ENCODE data around the gene CSNK2A1. TPM values are rescaled to one million over a fixed set of nuclear protein-coding genes. Genes with fewer than 3 reads are reported as not detected.
"Not testable (repeated sequence)": the region's sequence is repeated elsewhere in the genome, so short reads cannot be mapped to it uniquely, and the experiment has no call there.

Gene CSNK2A1
- total RNA-seq, 2 donors from 2014 or later = 168 to 184 TPM

DNA sequence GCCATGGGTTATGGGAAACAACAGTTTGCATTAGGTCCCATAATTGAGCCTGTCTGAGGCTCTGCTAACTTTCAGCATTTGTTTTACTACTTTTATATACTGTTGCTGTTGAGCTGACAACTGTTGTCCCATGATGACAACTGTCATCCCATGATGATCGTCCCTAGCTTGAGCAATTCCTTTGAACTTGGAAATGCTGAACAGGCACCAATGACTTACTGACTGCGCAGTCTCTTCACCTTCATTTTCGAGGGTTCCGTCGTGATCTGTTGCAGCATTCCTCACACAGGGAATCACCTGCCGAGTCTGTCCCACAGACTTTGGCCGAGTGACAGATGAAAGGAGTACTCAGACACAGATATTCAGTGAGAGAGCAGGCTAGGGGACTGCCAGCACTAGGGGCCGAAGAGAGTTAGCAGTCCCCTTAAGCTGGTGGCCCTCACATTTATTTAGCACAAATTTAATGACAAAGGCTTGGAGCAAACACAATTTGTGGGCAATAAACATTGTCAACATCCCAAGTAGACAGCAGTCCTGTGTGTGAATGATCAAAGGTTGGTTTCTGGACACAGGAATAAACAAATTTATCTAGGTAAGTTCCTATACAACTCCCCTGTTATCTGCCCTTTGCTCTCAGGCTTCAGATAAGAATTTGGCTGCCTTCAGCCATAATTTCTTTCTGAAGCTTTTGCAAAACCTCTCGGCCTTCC lies 71.3 kb downstream of the CSNK2A1 start:
- Mint-ChIP-seq H3K27ac (no peak overlapping the region), H3K9me3 (peaks cover 2 to 5% of the 10 kb centered on the region in 2 donors), H3K27me3 (ENCODE audit: low read depth) (no peaks in the 10 kb centered on the region), H3K4me1 (ENCODE audit: low read depth) (no peaks in the 10 kb centered on the region), H3K4me3 (no peak overlapping the region), H3K36me3 (ENCODE audit: insufficient read depth in 2 of 2) (peaks cover 2 to 9% of the 10 kb centered on the region in 2 donors)
- DNase-seq (no peak), ATAC-seq (replicated peaks in 1 of 2) (no peak)

- Mint-ChIP-seq H3K4me1 (ENCODE audit: low read depth) (no peaks in the 10 kb centered on the region), H3K9me3 (peaks cover 3 to 6% of the 10 kb centered on the region in 2 donors), H3K4me3 (no peak overlapping the region), H3K27ac (no peak overlapping the region), H3K27me3 (ENCODE audit: low read depth) (no peaks in the 10 kb centered on the region), H3K36me3 (ENCODE audit: insufficient read depth in 2 of 2) (peaks cover 2 to 10% of the 10 kb centered on the region in 2 donors)
- ATAC-seq (replicated peaks in 1 of 2) (no peak), DNase-seq (no peak)
Observed at GRCh38 chr20:469746-470490, 73.7 kb downstream of the CSNK2A1 start.

GRCh38 chr20:467755-468154 lies 75.8 kb downstream of the CSNK2A1 start:
- Mint-ChIP-seq H3K27me3 (ENCODE audit: low read depth) (no peaks in the 10 kb centered on the region), H3K4me3 (no peak overlapping the region), H3K9me3 (peaks cover 3 to 6% of the 10 kb centered on the region in 2 donors), H3K27ac (no peak overlapping the region), H3K36me3 (ENCODE audit: insufficient read depth in 2 of 2) (peaks cover 2 to 3% of the 10 kb centered on the region in 2 donors), H3K4me1 (ENCODE audit: low read depth) (peaks cover 6% of the 10 kb centered on the region)
- ATAC-seq (replicated peaks in 1 of 2) (no peak), DNase-seq (no peak)

GRCh38 chr20:462199-462991 lies 81.2 kb downstream of the CSNK2A1 start, which contains the start of gene TBC1D20:
Gene TBC1D20 (minus strand): TSS chr20:462533. CDS start chr20:462405, 128 bp downstream.
- H3K27ac Mint-ChIP-seq = peak within 1 kb of the TSS; percentile 98
- H3K4me1 Mint-ChIP-seq (ENCODE audit: low read depth) = peaks cover 49% of the 10 kb centered on the region
- DNase-seq = peak; percentile 89 to 90
- ATAC-seq (replicated peaks in 1 of 2) = peak; percentile 98
- peaks cover 4 to 7% of the 10 kb centered on the region in 2 donors for H3K36me3 Mint-ChIP-seq (ENCODE audit: insufficient read depth in 2 of 2)
- H3K9me3 Mint-ChIP-seq = peaks cover 2% of the 10 kb centered on the region in 2 donors
- peak within 1 kb of the TSS; percentile 95 to 96 for H3K4me3 Mint-ChIP-seq
- no peaks in the 10 kb centered on the region for H3K27me3 Mint-ChIP-seq (ENCODE audit: low read depth)

DNA sequence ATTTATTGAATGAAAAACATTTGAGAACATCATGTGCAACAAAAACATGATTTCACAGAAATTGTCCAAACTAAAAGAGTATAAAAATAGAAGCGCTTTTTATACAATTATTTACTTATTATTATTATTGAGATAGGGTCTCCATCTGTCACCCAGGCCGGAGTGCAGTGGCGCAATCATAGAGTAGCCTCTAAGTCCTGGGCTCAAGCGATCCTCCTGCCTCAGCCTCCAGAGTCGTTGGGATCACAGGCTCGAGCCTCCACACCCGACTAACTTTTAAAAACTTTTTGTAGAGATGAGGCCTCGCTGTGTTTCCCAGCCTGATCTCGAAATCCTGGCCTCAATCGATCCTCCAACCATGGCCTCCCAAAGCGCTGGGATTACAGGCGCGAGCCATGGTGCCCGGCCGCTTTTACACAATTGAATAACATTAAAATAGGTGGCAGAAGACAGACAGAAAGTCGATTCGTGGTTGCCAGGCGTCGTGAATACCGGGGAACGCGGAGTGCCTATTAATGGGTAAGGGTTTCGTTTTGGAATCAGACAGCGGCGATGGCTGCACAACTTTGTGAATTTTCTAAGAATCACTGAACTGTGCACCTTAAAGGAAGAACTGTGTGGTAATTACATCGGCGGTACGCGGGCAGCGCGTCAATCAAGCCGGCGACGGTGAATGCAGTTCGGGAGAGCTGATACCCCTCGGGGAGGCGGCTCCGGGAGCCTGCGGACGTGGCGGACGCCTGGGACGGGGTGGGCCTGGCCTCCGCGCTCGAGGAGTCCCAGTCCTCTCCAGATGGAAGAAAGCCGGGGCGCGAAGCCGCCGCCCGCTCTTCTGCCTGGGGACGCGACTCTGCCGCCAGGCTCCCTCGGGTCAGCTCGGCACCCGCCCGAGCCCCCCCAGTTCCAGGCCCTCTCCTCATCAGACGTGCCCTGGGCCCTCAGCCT lies 82.1 kb downstream of the CSNK2A1 start:
- Mint-ChIP-seq H3K36me3 (ENCODE audit: insufficient read depth in 2 of 2) (peaks cover 2 to 6% of the 10 kb centered on the region in 2 donors), H3K4me1 (ENCODE audit: low read depth) (peaks cover 53% of the 10 kb centered on the region), H3K4me3 (peak overlapping the region; percentile 95 to 96), H3K27me3 (ENCODE audit: low read depth) (no peaks in the 10 kb centered on the region), H3K9me3 (no peaks in the 10 kb centered on the region), H3K27ac (peak overlapping the region; percentile 88)
- ATAC-seq (replicated peaks in 1 of 2) = peak; percentile 35 to 41
- peak; percentile 53 to 62 for DNase-seq

GRCh38 chr20:460707-461106 lies 82.9 kb downstream of the CSNK2A1 start:
- Mint-ChIP-seq H3K4me1 (ENCODE audit: low read depth) (peaks cover 53% of the 10 kb centered on the region), H3K4me3 (peak overlapping the region; percentile 95 to 96), H3K27me3 (ENCODE audit: low read depth) (no peaks in the 10 kb centered on the region), H3K9me3 (no peaks in the 10 kb centered on the region), H3K27ac (peak overlapping the region; percentile 88), H3K36me3 (ENCODE audit: insufficient read depth in 2 of 2) (peaks cover 2 to 6% of the 10 kb centered on the region in 2 donors)
- no peak for DNase-seq
- ATAC-seq (replicated peaks in 1 of 2) = no peak

- peaks cover 53% of the 10 kb centered on the region for H3K4me1 Mint-ChIP-seq (ENCODE audit: low read depth)
- peak overlapping the region; percentile 95 to 96 for H3K4me3 Mint-ChIP-seq
- peak overlapping the region; percentile 88 for H3K27ac Mint-ChIP-seq
- H3K9me3 Mint-ChIP-seq = no peaks in the 10 kb centered on the region
- no peak for ATAC-seq (replicated peaks in 1 of 2)
- H3K36me3 Mint-ChIP-seq (ENCODE audit: insufficient read depth in 2 of 2) = peaks cover 2 to 6% of the 10 kb centered on the region in 2 donors
- H3K27me3 Mint-ChIP-seq (ENCODE audit: low read depth) = no peaks in the 10 kb centered on the region
- DNase-seq = no peak
Observed at GRCh38 chr20:460180-460579, 83.4 kb downstream of the CSNK2A1 start.

GRCh38 chr20:458776-459175 lies 84.8 kb downstream of the CSNK2A1 start:
- DNase-seq (no peak), ATAC-seq (replicated peaks in 1 of 2) (no peak)
- H3K9me3 Mint-ChIP-seq = no peaks in the 10 kb centered on the region
- H3K4me3 Mint-ChIP-seq = peak overlapping the region; percentile 7 to 62
- H3K4me1 Mint-ChIP-seq (ENCODE audit: low read depth) = peaks cover 53% of the 10 kb centered on the region
- H3K36me3 Mint-ChIP-seq (ENCODE audit: insufficient read depth in 2 of 2) = peaks cover 2 to 6% of the 10 kb centered on the region in 2 donors
- H3K27me3 Mint-ChIP-seq (ENCODE audit: low read depth) = no peaks in the 10 kb centered on the region
- H3K27ac Mint-ChIP-seq = peak overlapping the region; percentile 50

GRCh38 chr20:454951-455350 lies 88.6 kb downstream of the CSNK2A1 start:
- no peaks in the 10 kb centered on the region for H3K27me3 Mint-ChIP-seq (ENCODE audit: low read depth)
- peaks cover 30% of the 10 kb centered on the region for H3K4me1 Mint-ChIP-seq (ENCODE audit: low read depth)
- H3K27ac Mint-ChIP-seq = no peak overlapping the region

GRCh38 chr20:452021-452420 lies 91.6 kb downstream of the CSNK2A1 start:
- H3K9me3 Mint-ChIP-seq; DNase-seq; H3K36me3 Mint-ChIP-seq (ENCODE audit: insufficient read depth in 2 of 2); H3K4me3 Mint-ChIP-seq; H3K27me3 Mint-ChIP-seq (ENCODE audit: low read depth); H3K4me1 Mint-ChIP-seq (ENCODE audit: low read depth); H3K27ac Mint-ChIP-seq; ATAC-seq (replicated peaks in 1 of 2): not testable (repeated sequence)

More at GRCh38 chr20:454951-455350, 88.6 kb downstream of the CSNK2A1 start:
- Mint-ChIP-seq H3K9me3 (no peaks in the 10 kb centered on the region), H3K36me3 (ENCODE audit: insufficient read depth in 2 of 2) (peaks cover 2 to 3% of the 10 kb centered on the region in 2 donors), H3K4me3 (no peak overlapping the region)
- no peak for ATAC-seq (replicated peaks in 1 of 2)
- no peak for DNase-seq

- peaks cover 5 to 13% of the 10 kb centered on the region in 2 donors for H3K36me3 Mint-ChIP-seq (ENCODE audit: insufficient read depth in 2 of 2)
Observed at GRCh38 chr20:445514-446336, 97.9 kb downstream of the CSNK2A1 start.

More at GRCh38 chr20:445514-446336, 97.9 kb downstream of the CSNK2A1 start:
- Mint-ChIP-seq H3K27ac (no peak overlapping the region), H3K4me1 (ENCODE audit: low read depth) (peaks cover 15% of the 10 kb centered on the region), H3K9me3 (no peaks in the 10 kb centered on the region), H3K4me3 (no peak overlapping the region), H3K27me3 (ENCODE audit: low read depth) (no peaks in the 10 kb centered on the region)
- DNase-seq (no peak), ATAC-seq (replicated peaks in 1 of 2) (no peak)

All from activated T-cell treated with anti-CD3 and anti-CD28 coated beads, Interleukin-2, amount 50 U/mL, for 72 hours (primary cell).